K562 (cell line): ENCODE data around the gene MRPL42. TPM values are rescaled to one million over a fixed set of nuclear protein-coding genes. Genes with fewer than 3 reads are reported as not detected.
"Not testable (repeated sequence)": the region's sequence is repeated elsewhere in the genome, so short reads cannot be mapped to it uniquely, and the experiment has no call there.

Experiments
- ATAC-seq: fragments of 200-7000 bp; cut with Tn5 transposase; 3 replicates; pipeline ENCODE4 v1.9.1; 2020; ENCODE audit warnings: moderate library complexity
- BruUV-seq: library from RNA; stranded (reverse); fragments of 400-500 nt; replicated peaks from 2 replicates; lab custom pipeline; 2021; lab: Mats Ljungman, UMichigan
- CTCF ChIA-PET: fragments of 300-600 bp; formaldehyde crosslinking; extraction: SDS; loops from one replicate; lab custom pipeline; 2021; ENCODE audit warnings: low intra/inter-chr PET ratio; lab: Yijun Ruan, JAX
- POLR2A ChIA-PET: fragments of 300-600, 350-650 bp; sonication (Branson Sonifier 250); formaldehyde crosslinking; extraction: SDS; loops from one replicate; lab custom pipeline; 2021; ENCODE audit warnings: antibody characterized with exemption, inconsistent platforms; lab: Yijun Ruan, JAX
- DNase-seq, 4 experiments: peaks; one replicate each; pipeline versions ENCODE4 v3.0.0 to v3.0.0-alpha.2; 2011 to 2018; ENCODE audit warnings: low spot score in 3 of 4, mixed read lengths in 3 of 4; ENCODE audit errors: extremely low read depth in 1 of 4
- FAIRE-seq: peaks from 2 replicates; lab custom pipeline; 2011; peaks lifted over from hg19 to GRCh38; lab: Jason Lieb, UNC
- H2AFZ ChIP-seq: 2 replicates; pipeline ENCODE4 v1.6.0; 2011; ENCODE audit warnings: low read depth, low read length, control low read depth, inconsistent platforms
- H3K27ac ChIP-seq: fragments of 200-600 bp; 3 replicates; pipeline ENCODE4 v1.8.0; 2011; ENCODE audit warnings: low read depth, mild to moderate bottlenecking, control low read depth, inconsistent platforms, low read length, moderate library complexity, mixed read lengths; ENCODE audit errors: extremely low read depth
- H3K27me3 ChIP-seq, 2 experiments: fragments of 300-600 bp in 1 of 2; 2 replicates in 1 of 2; 3 replicates in 1 of 2; pipeline versions ENCODE4 v1.6.0 to v1.8.0; 2011; ENCODE audit warnings: inconsistent platforms in 2 of 2, low read length in 2 of 2, mild to moderate bottlenecking in 1 of 2, mixed read lengths in 1 of 2, moderate library complexity in 1 of 2; ENCODE audit not compliant: control insufficient read depth in 2 of 2, insufficient read depth in 2 of 2
- H3K36me3 ChIP-seq: fragments of 300-600 bp; 3 replicates; pipeline ENCODE4 v1.8.0; 2011; ENCODE audit warnings: mild to moderate bottlenecking, low read length, inconsistent platforms; ENCODE audit not compliant: control insufficient read depth, insufficient read depth
- H3K4me1 ChIP-seq, 2 experiments: fragments of 200-600 bp in 1 of 2; replicated peaks in 1 of 2; 2 replicates in 1 of 2; 3 replicates in 1 of 2; pipeline versions ENCODE4 v1.5.1 to v1.8.0; 2011; ENCODE audit warnings: inconsistent platforms in 2 of 2, low read length in 2 of 2, mild to moderate bottlenecking in 1 of 2, mixed read lengths in 1 of 2, moderate library complexity in 1 of 2; ENCODE audit not compliant: control insufficient read depth in 2 of 2, insufficient read depth in 2 of 2
- H3K4me2 ChIP-seq: 2 replicates; pipeline ENCODE4 v1.6.1; 2011; ENCODE audit warnings: low read length, control low read depth, inconsistent platforms, mixed read lengths; ENCODE audit not compliant: insufficient read depth
- H3K4me3 ChIP-seq: fragments of 200-600 bp; sonication (generic), shearing (Covaris generic); 2 replicates; pipeline ENCODE4 v1.5.1; 2016; ENCODE audit warnings: control low read depth, inconsistent platforms
- H3K79me2 ChIP-seq: fragments of 200-600 bp; 3 replicates; pipeline ENCODE4 v1.8.0; 2011; ENCODE audit warnings: low read length, inconsistent platforms; ENCODE audit not compliant: control insufficient read depth, insufficient read depth
- H3K9ac ChIP-seq, 2 experiments: 2 replicates each; pipeline versions ENCODE4 v1.6.0 to v1.6.1; 2011; ENCODE audit warnings: low read depth in 2 of 2, low read length in 2 of 2, control low read depth in 1 of 2, inconsistent platforms in 1 of 2, mild to moderate bottlenecking in 1 of 2, mixed read lengths in 1 of 2; ENCODE audit not compliant: insufficient read depth in 1 of 2
- H3K9me1 ChIP-seq: one replicate; pipeline ENCODE4 v1.6.0; 2011; ENCODE audit warnings: inconsistent platforms, mild to moderate bottlenecking, low read length, moderate library complexity; ENCODE audit not compliant: control insufficient read depth, insufficient read depth
- H3K9me3 ChIP-seq: replicated peaks from 2 replicates; pipeline ENCODE4 v1.5.1; 2011; ENCODE audit warnings: low read depth, low read length, inconsistent platforms; ENCODE audit not compliant: control insufficient read depth, insufficient read depth
- H4K20me1 ChIP-seq: replicated peaks from 2 replicates; pipeline ENCODE4 v1.6.1; 2011; ENCODE audit warnings: low read length, inconsistent platforms, mixed read lengths; ENCODE audit not compliant: control insufficient read depth, insufficient read depth
- WGBS: fragments of 100-300 bp; shearing (Covaris generic); methylation state at CpG from one replicate; pipeline ENCODE4 v1.1.6; 2016; ENCODE audit warnings: low coverage, mixed read lengths; ENCODE audit not compliant: insufficient coverage; ENCODE audit errors: missing lambda C conversion rate; 5-methylcytosine and 5-hydroxymethylcytosine counted together
- in situ Hi-C: fragments of 300-500 bp; cut with MboI; formaldehyde crosslinking; loops from 4 replicates; pipeline ENCODE4 v1.15.0; 2018; ENCODE audit warnings: inconsistent platforms, mixed read lengths
- intact Hi-C: fragments of 100-400 bp; cut with micrococcal nuclease; formaldehyde crosslinking; loops from 2 replicates; pipeline ENCODE4 v1.14.2; 2022
- polyA plus RNA-seq, 8 experiments: library from polyadenylated mRNA; depleted of rRNA in 4 of 8; stranded (reverse) in 5 of 8; unstranded in 3 of 8; fragments of >200 nt; fragmentation: Nextera tagmentation in 2 of 8; fragmentation: Illumina TruSeq in 1 of 8; extraction: Ambion mirVana in 2 of 8; extraction: Trizol in 1 of 8; gene quantifications; 2 replicates each; pipeline versions ENCODE4 v1.2.1 to v1.2.3, GENCODE V29; 2011 to 2014; ENCODE audit warnings: inconsistent platforms in 1 of 8, missing spikeins in 1 of 8
- total RNA-seq, 7 experiments: library from RNA; depleted of rRNA in 6 of 7; stranded (reverse); fragments of >200 nt in 6 of 7; fragmentation: Illumina TruSeq in 2 of 7; extraction: Trizol in 2 of 7; gene quantifications; 2 replicates each; pipeline versions ENCODE4 v1.2.1 to v1.2.3, GENCODE V29; 2011 to 2021; ENCODE audit warnings: low replicate concordance in 1 of 7
- TF ChIP-seq, protein P1 (sequence below): sonication (generic); IDR thresholded peaks from 2 replicates; pipeline ENCODE4 v1.6.1; 2016

The MRPL42 gene
- total and polyA plus RNA-seq, 9 of the 15 experiments (the other 6 are each of a cell fraction or from before 2014, with no cell fraction given) = 104 to 806 (median 218) TPM

DNA sequence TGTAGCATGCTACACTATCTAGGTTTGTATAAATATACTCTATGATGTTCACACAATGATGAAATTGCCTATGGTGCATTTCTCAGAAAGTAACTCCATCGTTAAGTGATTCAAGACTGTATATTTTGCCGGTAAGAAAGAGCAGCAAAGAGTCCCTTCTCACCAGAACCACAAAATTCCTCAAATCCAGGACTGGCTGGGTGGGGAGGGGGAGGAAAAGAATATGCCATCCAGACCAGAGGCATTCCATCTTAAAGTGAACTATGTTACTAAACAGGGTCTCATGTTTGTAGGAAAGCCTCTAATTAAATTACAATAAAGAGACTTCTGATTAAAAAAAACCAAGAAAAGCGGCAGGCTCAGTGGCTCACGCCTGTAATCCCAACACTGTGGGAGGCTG, 37.0 kb upstream of the MRPL42 start (continued):
- TF ChIP-seq, protein P1, sequence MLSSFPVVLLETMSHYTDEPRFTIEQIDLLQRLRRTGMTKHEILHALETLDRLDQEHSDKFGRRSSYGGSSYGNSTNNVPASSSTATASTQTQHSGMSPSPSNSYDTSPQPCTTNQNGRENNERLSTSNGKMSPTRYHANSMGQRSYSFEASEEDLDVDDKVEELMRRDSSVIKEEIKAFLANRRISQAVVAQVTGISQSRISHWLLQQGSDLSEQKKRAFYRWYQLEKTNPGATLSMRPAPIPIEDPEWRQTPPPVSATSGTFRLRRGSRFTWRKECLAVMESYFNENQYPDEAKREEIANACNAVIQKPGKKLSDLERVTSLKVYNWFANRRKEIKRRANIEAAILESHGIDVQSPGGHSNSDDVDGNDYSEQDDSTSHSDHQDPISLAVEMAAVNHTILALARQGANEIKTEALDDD = no peak

DNA sequence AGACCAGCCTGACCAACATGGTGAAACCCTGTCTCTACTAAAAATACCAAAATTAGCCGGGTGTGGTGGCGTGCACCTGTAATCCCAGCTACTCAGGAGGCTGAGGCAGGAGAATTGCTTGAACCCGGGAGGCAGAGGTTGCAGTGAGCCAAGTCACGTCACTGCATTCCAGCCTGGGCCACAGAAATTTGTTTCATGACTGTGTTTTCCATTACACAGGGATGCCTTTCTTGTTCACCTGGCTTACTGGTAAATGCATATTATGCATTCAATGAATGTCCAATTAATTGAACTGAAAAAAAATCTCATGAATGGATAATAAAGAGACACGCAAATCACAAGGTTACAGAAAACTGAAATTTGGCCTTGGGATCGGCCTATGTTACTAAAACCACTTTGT, 35.3 kb upstream of the MRPL42 start:
- peaks cover 12 to 14% of the 10 kb centered on the region in 2 experiments; a peak in 4 of 5 replicates for H3K4me1 ChIP-seq
- 86% methylated on average over 6 of the region's 6 CpGs for WGBS
- CTCF ChIA-PET = not testable (repeated sequence)

More for the DNA sequence above, 35.3 kb upstream of the MRPL42 start:
- in situ Hi-C loops, H4K20me1 ChIP-seq, H3K27me3 ChIP-seq, H2AFZ ChIP-seq, FAIRE-seq, H3K9ac ChIP-seq, H3K9me3 ChIP-seq, H3K4me3 ChIP-seq, DNase-seq, BruUV-seq, H3K27ac ChIP-seq, intact Hi-C loops, H3K4me2 ChIP-seq, H3K9me1 ChIP-seq, ATAC-seq: not testable (repeated sequence)
- POLR2A ChIA-PET = interaction anchor here (1.0 kb wide), 2 partner anchors 10 to 11 kb away, joined by 4 read pairs; partner anchors contain the start of gene UBE2N
- Histone ChIP-seq H3K36me3 (peaks cover 11% of the 10 kb centered on the region), H3K79me2 (peaks cover 98% of the 10 kb centered on the region)
